ENCODE measurements around the gene CAB39L.

CAB39L gene

DNA sequence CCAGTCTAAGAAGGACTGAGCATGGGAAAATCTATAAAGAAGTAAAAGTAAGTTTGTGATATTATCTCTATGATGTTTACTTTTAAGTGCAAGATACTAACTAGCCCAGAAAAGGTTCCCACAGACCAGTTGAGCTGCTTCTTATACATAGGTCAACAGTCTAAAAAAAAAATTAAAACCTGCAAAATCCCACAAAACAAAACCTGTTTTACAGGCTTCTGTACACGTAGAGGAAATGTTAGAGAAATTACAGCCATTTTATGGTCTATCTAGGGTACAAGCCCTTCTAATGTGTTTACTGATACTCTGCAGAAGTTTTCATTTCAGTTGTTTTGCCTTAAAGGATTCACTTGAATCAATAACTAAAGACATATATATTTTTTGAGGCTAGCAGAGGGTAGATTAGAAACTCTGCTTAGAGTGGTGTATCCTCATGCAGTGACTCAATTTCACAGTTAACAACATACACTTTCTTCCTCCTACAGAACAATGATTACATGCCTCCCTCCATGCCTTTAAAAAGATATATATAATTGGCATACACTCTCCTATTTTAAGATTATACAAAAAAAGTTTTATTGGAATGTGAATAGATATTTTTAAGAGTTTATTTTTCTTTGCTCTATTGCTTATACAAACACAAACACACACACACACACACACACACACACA, 43.9 kb downstream of the CAB39L start:
- no peak for DNase-seq (ENCODE audit: low read depth)

DNA sequence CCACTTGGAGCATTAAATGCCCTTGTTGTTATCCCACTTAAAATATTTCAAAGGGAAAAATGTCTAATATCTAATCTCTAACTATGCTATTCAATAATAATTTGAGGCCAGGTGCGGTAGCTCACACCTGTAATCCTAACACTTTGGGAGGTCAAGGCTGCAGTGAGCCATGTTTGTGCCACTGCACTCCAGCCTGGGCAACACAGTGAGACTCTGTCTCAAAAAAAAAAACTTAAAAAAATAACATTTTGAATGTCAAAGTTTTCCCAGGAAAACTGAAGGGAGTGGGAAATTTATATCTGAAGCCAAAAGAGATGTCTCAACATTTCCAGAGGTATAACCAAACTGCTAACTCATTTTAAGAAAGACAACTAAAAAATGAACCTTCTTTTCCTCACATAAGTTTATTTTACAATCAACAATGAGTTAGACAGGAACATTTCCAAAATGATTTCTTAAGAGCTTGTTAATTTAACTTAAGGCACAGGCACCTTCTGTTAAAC, 47.9 kb downstream of the CAB39L start:
- no peak for DNase-seq (ENCODE audit: low read depth)

GRCh38 chr13:49395451-49395865, 48.4 kb downstream of the CAB39L start:
- no peak for DNase-seq (ENCODE audit: low read depth)

- no peak for DNase-seq (ENCODE audit: low read depth)
These were observed 55.7 kb downstream of the CAB39L start for GRCh38 chr13:49388091-49388635.

- DNase-seq (ENCODE audit: low read depth) = no peak
These were observed 57.2 kb downstream of the CAB39L start for GRCh38 chr13:49386664-49387063.

GRCh38 chr13:49376121-49376520, 67.7 kb downstream of the CAB39L start:
- DNase-seq (ENCODE audit: low read depth) = no peak

DNA sequence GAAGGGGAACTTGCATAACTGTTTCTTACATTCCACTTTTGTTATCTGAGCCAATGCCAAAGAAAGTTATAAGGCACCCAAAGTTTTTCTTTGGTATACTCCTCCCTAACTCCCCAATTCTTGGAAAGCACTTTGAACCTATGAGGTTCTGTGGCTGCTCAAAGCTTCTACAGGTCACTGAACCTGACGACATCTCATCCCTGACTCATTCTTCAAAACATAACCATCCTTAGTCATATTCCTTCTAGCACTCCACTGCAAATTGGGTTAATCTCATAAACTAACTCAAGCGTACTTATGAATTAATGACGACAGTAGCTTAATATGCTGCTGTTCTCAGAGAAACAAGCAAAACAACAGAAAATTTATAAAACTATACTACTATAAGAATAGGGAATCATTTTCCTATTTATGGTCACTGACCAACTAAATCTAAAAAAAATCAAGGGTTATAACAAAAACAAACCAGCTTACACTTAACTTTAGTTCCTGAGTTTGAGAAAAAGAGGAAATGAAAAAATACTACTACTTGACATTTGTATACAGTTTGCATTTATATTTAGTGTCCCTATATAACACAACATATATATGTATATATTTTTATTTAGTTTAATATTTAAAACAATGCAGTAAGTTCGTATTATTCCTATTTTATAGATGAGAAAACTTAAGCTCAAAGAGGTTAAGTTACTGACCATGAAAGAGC, 69.1 kb downstream of the CAB39L start:
- DNase-seq (ENCODE audit: low read depth) = no peak

GRCh38 chr13:49373716-49374115, 70.1 kb downstream of the CAB39L start:
- DNase-seq (ENCODE audit: low read depth) = no peak

DNA sequence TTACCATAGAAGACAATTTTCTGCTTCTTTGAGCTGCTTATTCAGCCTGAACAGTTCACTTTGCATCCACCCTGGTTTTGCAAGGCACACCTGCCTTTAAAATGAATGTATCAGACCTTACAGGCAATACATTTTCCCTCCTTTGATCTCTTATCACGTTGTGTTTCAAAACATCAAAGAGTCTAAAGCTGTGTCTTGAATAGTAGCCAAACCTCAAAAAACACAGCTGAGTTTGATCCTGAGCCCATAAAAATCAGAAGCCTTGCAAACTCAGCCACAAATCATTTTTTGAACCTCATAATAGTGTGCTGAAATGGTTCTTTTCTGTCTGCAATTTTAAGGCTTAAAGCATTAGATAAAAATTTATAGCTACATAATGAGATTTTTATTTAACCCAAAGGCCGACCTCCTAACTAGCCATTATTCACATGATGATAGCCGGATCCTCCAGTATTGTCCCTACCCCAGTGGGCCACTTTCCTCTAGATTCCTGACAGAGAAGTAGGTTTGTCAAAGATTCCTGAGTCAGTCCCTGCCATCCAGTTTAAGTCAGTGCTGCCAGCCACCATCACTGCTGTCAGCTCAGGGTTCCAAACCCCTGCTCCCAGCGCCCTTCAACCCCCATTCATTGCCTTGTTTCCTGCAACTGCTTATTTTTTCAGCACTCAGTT, 71.8 kb downstream of the CAB39L start:
- DNase-seq (ENCODE audit: low read depth) = no peak

GRCh38 chr13:49370371-49370770, 73.5 kb downstream of the CAB39L start:
- DNase-seq (ENCODE audit: low read depth) = no peak

- no peak for DNase-seq (ENCODE audit: low read depth)
These were observed 74.0 kb downstream of the CAB39L start for GRCh38 chr13:49369866-49370265.

GRCh38 chr13:49368688-49369087, 75.2 kb downstream of the CAB39L start:
- no peak for DNase-seq (ENCODE audit: low read depth)

DNA sequence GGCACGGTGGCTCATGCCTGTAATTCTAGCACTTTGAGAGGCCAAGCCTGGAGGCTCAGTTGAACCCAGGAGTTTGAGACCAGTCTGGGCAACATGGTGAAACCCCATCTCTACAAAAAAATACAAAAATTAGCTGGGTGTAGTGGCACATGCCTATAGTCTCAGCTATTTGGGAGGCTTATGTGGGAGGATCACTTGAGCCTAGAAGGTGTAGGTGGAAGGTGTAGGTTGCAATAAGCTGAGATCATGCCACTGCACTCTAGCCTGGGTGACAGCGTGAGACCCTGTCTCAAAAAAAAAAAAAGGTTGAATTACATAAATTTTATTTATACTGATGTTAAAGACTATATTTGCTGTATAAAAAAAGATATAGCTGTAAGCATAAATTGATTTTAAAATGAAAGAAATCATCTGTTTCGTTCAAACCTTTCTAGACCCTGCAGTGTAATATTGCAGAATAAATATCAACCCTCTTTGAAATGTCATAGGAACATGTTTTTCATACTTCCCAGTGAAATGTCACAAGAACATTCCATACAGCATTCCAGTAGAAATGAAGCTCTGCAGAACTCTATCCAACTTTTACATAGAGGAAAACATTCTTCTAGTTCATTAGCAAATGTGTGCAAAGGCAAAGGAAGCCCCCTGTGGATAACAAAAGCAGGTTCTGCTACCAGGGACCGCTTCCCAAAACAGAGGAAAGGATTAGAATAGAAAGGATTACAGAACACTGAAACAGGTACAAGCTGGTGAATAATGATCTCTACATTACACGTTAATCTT, 76.0 kb downstream of the CAB39L start:
- DNase-seq (ENCODE audit: low read depth) = no peak

- DNase-seq (ENCODE audit: low read depth) = no peak
These were observed 77.0 kb downstream of the CAB39L start for GRCh38 chr13:49366841-49367240.

DNA sequence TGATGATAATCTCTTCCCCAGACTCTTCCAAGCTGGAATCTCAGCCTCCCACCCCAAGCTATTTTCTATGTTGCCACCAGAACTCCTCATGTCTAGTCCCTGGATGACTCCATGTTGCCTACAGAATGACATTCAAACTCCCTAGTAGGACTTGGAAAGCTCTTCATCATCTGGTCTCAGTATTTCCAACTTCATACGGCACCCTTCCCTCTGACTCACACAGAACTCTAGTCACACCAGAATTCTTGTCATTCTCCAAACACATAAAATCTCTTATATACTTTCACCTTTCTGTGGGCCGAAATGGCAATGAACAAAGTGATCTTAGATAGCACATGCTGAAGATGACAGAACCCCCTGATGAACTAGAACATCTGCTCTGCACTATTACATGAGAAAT, 86.2 kb downstream of the CAB39L start:
- no peak for DNase-seq (ENCODE audit: low read depth)

DNA sequence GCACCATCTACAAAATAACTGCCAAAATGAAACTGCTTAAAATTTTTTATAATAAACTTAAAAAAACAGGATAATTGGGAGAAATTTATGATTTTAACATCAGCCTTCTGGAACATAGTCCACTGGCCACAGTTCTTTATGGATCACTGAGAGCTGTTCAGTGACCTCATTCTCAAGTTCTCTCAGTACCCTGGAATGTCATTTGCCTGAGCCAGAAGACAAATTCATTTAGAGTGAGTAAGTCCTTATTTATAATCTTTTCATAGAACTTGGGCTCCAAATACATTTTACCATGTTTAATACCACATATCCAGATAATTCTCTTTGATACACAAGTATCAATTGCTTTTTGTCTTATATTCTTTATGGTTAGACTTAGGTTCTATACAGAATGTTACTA, 87.6 kb downstream of the CAB39L start:
- DNase-seq (ENCODE audit: low read depth) = no peak

GRCh38 chr13:49354719-49355118, 89.1 kb downstream of the CAB39L start:
- no peak for DNase-seq (ENCODE audit: low read depth)

- DNase-seq (ENCODE audit: low read depth) = no peak
These were observed 90.0 kb downstream of the CAB39L start for GRCh38 chr13:49353908-49354307.

GRCh38 chr13:49351871-49352270, 92.0 kb downstream of the CAB39L start:
- no peak for DNase-seq (ENCODE audit: low read depth)

GRCh38 chr13:49348751-49349150, 95.1 kb downstream of the CAB39L start:
- no peak for DNase-seq (ENCODE audit: low read depth)

DNA sequence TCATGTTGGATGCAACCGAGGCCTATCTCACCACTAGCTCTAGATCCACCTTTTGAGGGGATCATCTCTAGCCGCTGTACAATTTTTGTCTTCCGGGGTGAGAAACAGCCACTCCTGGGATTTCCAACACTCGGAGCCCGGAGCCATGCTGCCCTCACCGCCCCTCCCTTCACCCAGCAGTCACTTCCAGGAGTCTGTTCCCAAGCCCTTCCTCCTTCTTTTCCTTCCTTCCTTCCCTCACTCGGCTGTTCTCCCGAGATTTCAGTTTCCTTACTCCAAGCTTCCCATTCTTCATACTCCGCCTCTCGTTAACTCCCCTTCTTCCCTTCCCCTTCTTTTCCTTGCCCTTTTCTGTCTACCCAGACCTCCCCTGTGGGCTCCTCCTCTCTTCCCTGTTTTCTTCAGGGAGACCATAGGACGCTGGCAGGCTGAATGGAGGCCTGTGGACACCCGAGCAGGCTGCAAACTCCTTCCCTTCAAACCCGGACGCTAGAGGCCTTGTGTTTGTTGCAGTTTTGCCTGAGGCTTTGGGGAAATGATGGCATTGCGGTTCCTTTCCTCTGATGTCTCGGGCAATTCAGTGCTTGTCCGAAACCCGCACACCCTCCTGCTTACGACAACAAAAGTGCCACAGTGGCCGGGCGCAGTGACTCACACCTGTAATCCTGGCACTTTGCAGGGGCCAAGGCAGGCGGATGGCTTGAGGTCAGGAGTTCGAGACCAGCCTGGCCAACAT, 96.0 kb downstream of the CAB39L start:
- DNase-seq (ENCODE audit: low read depth) = no peak

Data from stimulated activated CD8-positive, alpha-beta memory T cell treated with anti-CD3 and anti-CD28 coated beads, Interleukin-7, amount 100 ng/mL, for 24 hours (primary cell).